Activated CD8-positive, alpha-beta memory T cell treated with anti-CD3 and anti-CD28 coated beads, Interleukin-2, amount 50 U/mL, for 48 hours (primary cell): ENCODE data around the gene PET117.
"Not testable (repeated sequence)": the region's sequence is repeated elsewhere in the genome, so short reads cannot be mapped to it uniquely, and the experiment has no call there.

Source experiments
- DNase-seq: peaks from one replicate; pipeline ENCODE4 v3.0.0-alpha.2; 2020

Gene PET117

GRCh38 chr20:18165553-18165952, 27.9 kb downstream of the PET117 start:
- no peak for DNase-seq

GRCh38 chr20:18166241-18166881, 28.7 kb downstream of the PET117 start:
- no peak for DNase-seq

- DNase-seq = no peak
Measured at GRCh38 chr20:18166950-18167349, 29.3 kb downstream of the PET117 start.

GRCh38 chr20:18172379-18172778, 34.7 kb downstream of the PET117 start:
- DNase-seq = no peak

- no peak for DNase-seq
Measured at GRCh38 chr20:18174906-18175683, 37.4 kb downstream of the PET117 start.

- no peak for DNase-seq
Measured at GRCh38 chr20:18176318-18176785, 38.7 kb downstream of the PET117 start.

- DNase-seq = not testable (repeated sequence)
Measured at GRCh38 chr20:18180366-18180765, 42.7 kb downstream of the PET117 start.

GRCh38 chr20:18180815-18181214, 43.2 kb downstream of the PET117 start:
- no peak for DNase-seq

- no peak for DNase-seq
Measured at GRCh38 chr20:18187020-18187419, 49.4 kb downstream of the PET117 start.

GRCh38 chr20:18188434-18188833, 50.8 kb downstream of the PET117 start:
- DNase-seq = no peak

GRCh38 chr20:18190338-18191233, 52.9 kb downstream of the PET117 start:
- no peak for DNase-seq

GRCh38 chr20:18191306-18191705, 53.6 kb downstream of the PET117 start:
- DNase-seq = no peak
